ENCODE measurements around the gene PRR14L.
A peak's percentile ranks its signal among the peaks of the same experiment; 100 is the strongest.
"Not testable (repeated sequence)": the region's sequence is repeated elsewhere in the genome, so short reads cannot be mapped to it uniquely, and the experiment has no call there.

Gene PRR14L

GRCh38 chr22:31749636-31750364, at the start of gene PRR14L:
TSS of gene PRR14L (minus strand) at chr22:31750132. CDS start at chr22:31738860, 11,272 bp downstream.
- in situ Hi-C loops (cut with HindIII; ENCODE audit: low pct_ligation_motif_present, low sequenced_read_pairs): no loop called here
- Histone ChIP-seq H3K27me3 (replicated peaks) (no peaks in the 10 kb centered on the region), H3K27ac (peak within 1 kb of the TSS; percentile 79), H3K4me3 (ENCODE audit: low read depth, low read length) (peak within 1 kb of the TSS; percentile 95), H3K36me3 (replicated peaks) (no peaks in the 10 kb centered on the region)
- no peak for TF ChIP-seq CTCF (IDR thresholded peaks at IDR 0.05; ENCODE audit: low read depth, low read length, missing control alignments)
- DNase-seq: peak; percentile 93

- H3K27ac ChIP-seq; H3K27me3 ChIP-seq (replicated peaks); in situ Hi-C loops (cut with HindIII; ENCODE audit: low pct_ligation_motif_present, low sequenced_read_pairs); DNase-seq; H3K4me3 ChIP-seq (ENCODE audit: low read depth, low read length): not testable (repeated sequence)
- H3K36me3 ChIP-seq (replicated peaks): peaks cover 22% of the 10 kb centered on the region
Measured at GRCh38 chr22:31799358-31799757, 49.4 kb upstream of the PRR14L start.

- H3K27me3 ChIP-seq (replicated peaks): no peaks in the 10 kb centered on the region
- DNase-seq: no peak
- H3K4me3 ChIP-seq (ENCODE audit: low read depth, low read length): no peak overlapping the region
- in situ Hi-C loops (cut with HindIII; ENCODE audit: low pct_ligation_motif_present, low sequenced_read_pairs): no loop called here
- no peak overlapping the region for H3K27ac ChIP-seq
- H3K36me3 ChIP-seq (replicated peaks): peaks cover 2% of the 10 kb centered on the region
- TF ChIP-seq CTCF (IDR thresholded peaks at IDR 0.05; ENCODE audit: low read depth, low read length, missing control alignments): no peak
Measured at GRCh38 chr22:31790240-31790639, 40.3 kb upstream of the PRR14L start.

GRCh38 chr22:31789803-31790202, 39.9 kb upstream of the PRR14L start:
- DNase-seq: no peak
- no peak for TF ChIP-seq CTCF (IDR thresholded peaks at IDR 0.05; ENCODE audit: low read depth, low read length, missing control alignments)
- Histone ChIP-seq H3K36me3 (replicated peaks) (peaks cover 2% of the 10 kb centered on the region), H3K27ac (no peak overlapping the region), H3K27me3 (replicated peaks) (no peaks in the 10 kb centered on the region), H3K4me3 (ENCODE audit: low read depth, low read length) (no peak overlapping the region)
- in situ Hi-C loops (cut with HindIII; ENCODE audit: low pct_ligation_motif_present, low sequenced_read_pairs): no loop called here

GRCh38 chr22:31776231-31776630, 26.3 kb upstream of the PRR14L start:
- no peaks in the 10 kb centered on the region for H3K27me3 ChIP-seq (replicated peaks)
- TF ChIP-seq CTCF (IDR thresholded peaks at IDR 0.05; ENCODE audit: low read depth, low read length, missing control alignments): no peak
- DNase-seq: no peak
- no peak overlapping the region for H3K4me3 ChIP-seq (ENCODE audit: low read depth, low read length)
- in situ Hi-C loops (cut with HindIII; ENCODE audit: low pct_ligation_motif_present, low sequenced_read_pairs): no loop called here
- H3K27ac ChIP-seq: no peak overlapping the region
- peaks cover 21% of the 10 kb centered on the region for H3K36me3 ChIP-seq (replicated peaks)

GRCh38 chr22:31773416-31773815, 23.5 kb upstream of the PRR14L start:
- Histone ChIP-seq H3K36me3 (replicated peaks) (peaks cover 15% of the 10 kb centered on the region), H3K27ac (no peak overlapping the region), H3K27me3 (replicated peaks) (no peaks in the 10 kb centered on the region), H3K4me3 (ENCODE audit: low read depth, low read length) (no peak overlapping the region)
- in situ Hi-C loops (cut with HindIII; ENCODE audit: low pct_ligation_motif_present, low sequenced_read_pairs): no loop called here
- DNase-seq: no peak
- no peak for TF ChIP-seq CTCF (IDR thresholded peaks at IDR 0.05; ENCODE audit: low read depth, low read length, missing control alignments)

Measured in brain microvascular endothelial cell (primary cell).